Brain microvascular endothelial cell (primary cell): ENCODE data around the gene C2CD2.

Source experiments
- DNase-seq: peaks from one replicate; pipeline ENCODE4 v3.0.0-alpha.2; 2020
- H3K27ac ChIP-seq: fragments of 250-450 bp; sonication (Bioruptor Pico); 2 replicates; pipeline ENCODE4 v1.5.1; 2020; ENCODE audit warnings: mild to moderate bottlenecking, moderate library complexity
- H3K27me3 ChIP-seq: fragments of 250-450 bp; sonication (Bioruptor Pico); replicated peaks from 2 replicates; pipeline ENCODE4 v1.5.1; 2020; ENCODE audit warnings: mild to moderate bottlenecking
- H3K36me3 ChIP-seq: fragments of 250-450 bp; sonication (Bioruptor Pico); replicated peaks from 2 replicates; pipeline ENCODE4 v1.5.1; 2020; ENCODE audit warnings: mild to moderate bottlenecking
- H3K4me3 ChIP-seq: 2 replicates; pipeline ENCODE4 v1.5.1; 2011; ENCODE audit warnings: low read depth, mild to moderate bottlenecking, control low read depth, low read length, moderate library complexity
- CTCF ChIP-seq: IDR thresholded peaks from 2 replicates; pipeline ENCODE4 v1.5.1; 2011; ENCODE audit warnings: low read depth, mild to moderate bottlenecking, moderate library complexity, low read length, control low read depth, inconsistent platforms; ENCODE audit errors: missing control alignments
- in situ Hi-C: cut with HindIII; loops from 2 replicates; pipeline ENCODE4 v1.10.0; 2017; ENCODE audit warnings: low sequenced_read_pairs, low pct_ligation_motif_present

C2CD2 gene

DNA sequence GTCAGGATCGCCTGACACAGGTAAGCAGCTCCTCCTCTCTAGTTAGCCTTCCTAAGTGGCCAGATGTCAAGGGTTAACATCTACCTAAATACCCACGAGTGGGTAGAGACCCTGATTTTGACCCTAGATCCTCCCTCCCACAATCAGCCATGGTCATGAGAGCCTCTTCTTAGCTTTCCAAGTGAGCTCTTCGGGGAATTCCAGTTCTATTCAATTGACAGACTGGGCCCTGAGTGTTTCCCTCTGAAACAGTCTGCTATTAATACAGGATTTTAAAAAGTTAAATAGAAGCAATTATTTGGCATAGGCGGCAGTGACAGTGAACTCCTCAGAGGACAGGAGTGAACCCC is 28.1 kb downstream of the C2CD2 start:
- H3K27ac ChIP-seq, result peak overlapping the region; percentile 98
- in situ Hi-C loops, result no loop called here
- no peaks in the 10 kb centered on the region for H3K36me3 ChIP-seq
- H3K4me3 ChIP-seq, result no peak overlapping the region
- TF ChIP-seq CTCF, result no peak
- DNase-seq, result no peak
- H3K27me3 ChIP-seq, result no peaks in the 10 kb centered on the region

- TF ChIP-seq CTCF, result no peak
- Histone ChIP-seq H3K27me3 (no peaks in the 10 kb centered on the region), H3K4me3 (no peak overlapping the region), H3K36me3 (no peaks in the 10 kb centered on the region), H3K27ac (peak overlapping the region; percentile 98)
- in situ Hi-C loops, result no loop called here
- peak; percentile 70 for DNase-seq
These were observed 29.5 kb downstream of the C2CD2 start for GRCh38 chr21:41924368-41924754.

DNA sequence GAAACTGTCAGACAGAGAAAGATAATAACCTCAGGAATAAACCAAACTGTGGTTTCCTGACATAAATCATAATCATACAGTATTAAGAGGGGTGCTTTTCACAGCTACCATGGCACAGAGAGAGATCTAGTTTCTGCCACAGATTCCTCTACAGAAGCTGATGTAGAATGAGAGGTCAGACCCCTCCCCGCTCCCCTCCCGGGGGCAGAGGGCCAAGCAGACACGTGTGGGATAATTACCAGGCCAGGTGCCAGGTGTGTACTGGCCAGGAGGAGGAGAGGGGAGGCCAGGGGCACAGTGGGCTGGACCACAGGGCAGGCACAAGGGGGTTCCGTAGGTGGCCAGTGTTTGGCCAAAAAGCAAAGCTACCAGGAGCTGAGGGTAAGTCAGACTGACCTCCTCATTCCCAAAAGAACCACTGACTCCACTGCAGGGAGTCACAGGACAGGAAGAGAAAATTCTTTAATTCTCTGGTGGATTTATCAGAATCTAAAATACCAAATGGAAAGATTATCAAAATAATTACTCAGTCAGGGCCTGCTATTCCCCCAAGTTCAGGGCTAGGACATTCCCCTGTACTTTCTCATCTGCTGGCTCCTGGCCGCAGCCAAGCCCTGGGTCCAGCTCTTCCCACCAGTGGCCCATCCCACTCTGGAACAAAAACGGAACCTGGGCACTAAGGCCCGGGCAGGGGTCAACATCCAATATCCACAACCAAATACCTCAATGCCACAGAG is 30.0 kb downstream of the C2CD2 start:
- H3K36me3 ChIP-seq, result no peaks in the 10 kb centered on the region
- DNase-seq, result peak; percentile 78

DNA sequence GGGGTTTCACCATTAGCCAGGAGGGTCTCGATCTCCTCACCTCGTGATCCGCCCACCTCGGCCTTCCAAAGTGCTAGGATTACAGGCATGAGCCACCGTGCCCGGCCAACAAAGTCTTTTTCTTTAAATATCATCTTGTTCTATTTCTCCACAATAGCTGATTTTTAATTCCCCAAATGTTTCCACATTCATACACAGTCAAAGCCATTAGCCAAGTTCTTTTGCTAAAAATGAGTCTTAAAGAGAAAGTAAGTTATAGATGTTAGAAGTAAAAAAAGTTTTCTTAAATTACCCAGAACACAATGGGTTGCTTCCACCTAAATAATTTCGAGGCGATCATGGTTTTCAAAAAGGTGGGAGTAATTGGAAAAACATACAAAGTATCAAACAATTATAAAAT is 30.6 kb downstream of the C2CD2 start:
- no peak overlapping the region for H3K4me3 ChIP-seq
- H3K27me3 ChIP-seq, result no peaks in the 10 kb centered on the region
- in situ Hi-C loops, result no loop called here
- no peak for DNase-seq
- no peaks in the 10 kb centered on the region for H3K36me3 ChIP-seq
- no peak for TF ChIP-seq CTCF
- H3K27ac ChIP-seq, result peak overlapping the region; percentile 98

More for the DNA sequence above, 30.0 kb downstream of the C2CD2 start:
- Histone ChIP-seq H3K4me3 (peak overlapping the region; percentile 24), H3K27me3 (no peaks in the 10 kb centered on the region), H3K27ac (peak overlapping the region; percentile 98)
- in situ Hi-C loops, result no loop called here
- no peak for TF ChIP-seq CTCF

DNA sequence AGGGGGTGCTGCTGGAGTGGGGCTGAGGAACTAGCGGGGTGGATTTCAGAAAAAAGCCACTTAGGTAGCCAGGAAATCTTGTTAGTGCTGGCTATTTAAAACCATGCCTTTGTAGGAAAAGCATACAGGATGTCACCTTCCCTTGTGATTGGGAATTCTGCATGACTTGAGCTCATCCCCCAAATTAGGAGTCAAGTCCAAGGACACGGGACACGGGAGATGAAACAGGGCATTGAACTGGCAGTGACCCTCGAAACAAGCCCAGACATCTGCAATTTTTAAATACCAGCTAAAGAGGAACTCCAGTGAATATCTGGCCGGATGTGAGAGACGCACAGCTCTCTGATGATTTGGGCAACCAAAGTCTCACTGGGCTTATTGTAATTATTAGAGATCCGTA is 32.8 kb downstream of the C2CD2 start:
- in situ Hi-C loops, result no loop called here
- DNase-seq, result no peak
- Histone ChIP-seq H3K4me3 (no peak overlapping the region), H3K27me3 (no peaks in the 10 kb centered on the region), H3K27ac (no peak overlapping the region), H3K36me3 (peaks cover 10% of the 10 kb centered on the region)
- no peak for TF ChIP-seq CTCF

DNA sequence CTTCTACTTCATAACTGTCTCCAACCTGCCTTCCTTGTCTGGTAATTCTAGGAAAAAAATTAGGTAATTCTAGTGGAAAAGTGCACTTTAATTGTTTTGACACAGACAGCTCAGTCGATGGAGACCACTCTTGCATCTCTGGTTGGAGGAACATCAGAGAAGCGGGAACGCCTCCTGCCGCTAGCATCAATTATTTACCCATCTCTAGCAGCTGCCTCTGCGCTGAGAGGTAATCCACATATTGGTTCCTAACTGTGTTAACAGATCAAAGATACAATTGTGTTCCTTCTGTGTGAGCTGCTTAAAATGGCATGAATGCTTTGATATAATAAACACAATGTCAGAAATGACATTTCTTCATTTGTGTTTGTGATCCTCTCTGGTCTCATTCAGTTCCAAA is 33.3 kb downstream of the C2CD2 start:
- no peaks in the 10 kb centered on the region for H3K27me3 ChIP-seq
- H3K4me3 ChIP-seq, result no peak overlapping the region
- H3K27ac ChIP-seq, result no peak overlapping the region
- in situ Hi-C loops, result no loop called here
- peaks cover 14% of the 10 kb centered on the region for H3K36me3 ChIP-seq
- no peak for DNase-seq
- no peak for TF ChIP-seq CTCF
